Sigmoid colon (tissue), 4 donors: ENCODE measurements around the gene GPS1.

Source experiments
- CTCF ChIP-seq, 4 experiments: fragments of 450-650 bp in 3 of 4; fragments of 200-600 bp in 1 of 4; IDR thresholded peaks; one replicate each; pipeline ENCODE4 v1.5.1; 2016 to 2019; ENCODE audit warnings: antibody characterized with exemption in 4 of 4, mild to moderate bottlenecking in 3 of 4, moderate library complexity in 2 of 4
- EP300 ChIP-seq, 4 donors: sonication (generic); formaldehyde crosslinking; IDR thresholded peaks; one replicate each; pipeline ENCODE4 v1.6.1; 2017; ENCODE audit warnings: antibody characterized with exemption in 4 of 4
- POLR2A ChIP-seq, 2 donors: fragments of 450-650 bp; IDR thresholded peaks; one replicate each; pipeline ENCODE4 v1.6.1; 2016; ENCODE audit warnings: antibody characterized with exemption in 2 of 2, mild to moderate bottlenecking in 2 of 2, moderate library complexity in 2 of 2

DNA sequence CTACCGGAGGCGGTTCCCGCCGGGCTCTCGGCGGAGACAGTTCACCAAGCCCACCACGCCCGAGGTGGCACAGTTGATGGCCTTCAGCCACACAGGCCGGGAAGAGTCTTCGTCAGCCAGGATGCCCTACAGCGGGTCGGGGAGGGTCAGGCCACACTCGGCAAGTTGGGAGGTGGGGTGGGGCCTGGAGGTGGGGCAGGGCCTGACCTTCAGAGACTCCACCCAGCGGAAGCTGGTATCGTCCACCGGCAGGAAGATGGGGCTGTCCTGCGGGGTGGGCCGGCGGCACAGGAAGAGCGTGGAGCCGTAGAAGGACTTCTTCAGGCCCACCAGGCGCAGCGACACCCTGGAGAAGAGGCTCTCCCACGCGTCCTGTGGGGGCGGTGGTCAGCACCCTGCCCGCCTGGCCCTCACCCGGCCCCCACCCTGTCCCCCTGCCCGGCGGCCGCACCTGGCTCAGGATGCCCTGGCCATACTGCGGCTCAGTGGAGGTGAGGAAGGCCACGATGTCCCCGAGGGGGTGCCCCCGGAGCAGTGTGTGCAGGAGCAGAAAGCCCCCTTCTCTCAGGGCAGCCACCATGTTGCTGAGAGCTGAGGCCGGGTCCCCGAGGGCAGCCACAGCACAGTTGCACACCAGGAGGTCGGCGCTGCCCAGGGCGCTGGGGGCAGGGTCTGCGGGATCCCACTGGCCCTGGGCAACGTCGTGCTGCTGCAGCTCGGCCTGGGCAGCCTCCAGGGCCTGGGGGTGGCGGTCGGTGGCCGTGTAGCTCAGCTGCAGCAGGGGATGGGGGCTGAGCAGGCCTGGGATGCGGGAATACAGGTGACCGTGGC lies 33.5 kb downstream of the GPS1 start:
- TF ChIP-seq CTCF (IDR thresholded peaks at IDR 0.05) = no peak
- TF ChIP-seq POLR2A (IDR thresholded peaks at IDR 0.05) = no peak
- TF ChIP-seq EP300 (IDR thresholded peaks at IDR 0.05) = no peak
